HG02852 (cell line): Measurements from ENCODE around the gene PPP1R37.
A peak's percentile ranks its signal among the peaks of the same experiment; 100 is the strongest.

ENCODE experiments used
- ATAC-seq: cut with Tn5 transposase; IDR thresholded peaks from one replicate; pipeline ENCODE4 v1.9.1; 2021; ENCODE audit warnings: mild to moderate bottlenecking, moderate library complexity; ENCODE audit not compliant: unreplicated experiment

Gene PPP1R37

GRCh38 chr19:45070861-45071544, 22.0 kb upstream of the PPP1R37 start:
- ATAC-seq, result no peak

- ATAC-seq, result no peak
Observed at GRCh38 chr19:45071545-45071938, 21.4 kb upstream of the PPP1R37 start.

- ATAC-seq, result no peak
Observed at GRCh38 chr19:45071969-45072790, 20.8 kb upstream of the PPP1R37 start.

- ATAC-seq, result no peak
Observed at GRCh38 chr19:45074744-45075300, 18.2 kb upstream of the PPP1R37 start.

- ATAC-seq, result peak; percentile 57
Observed at GRCh38 chr19:45075301-45076028, 17.5 kb upstream of the PPP1R37 start.

GRCh38 chr19:45076029-45076850, 16.7 kb upstream of the PPP1R37 start, which contains the start of gene ZNF296:
Gene ZNF296 (minus strand): TSS chr19:45076478. CDS start chr19:45076373, 105 bp downstream.
- ATAC-seq, result peak; percentile 44

- no peak for ATAC-seq
Observed at GRCh38 chr19:45076851-45077730, 15.9 kb upstream of the PPP1R37 start.

GRCh38 chr19:45078390-45079062, 14.5 kb upstream of the PPP1R37 start:
- no peak for ATAC-seq

GRCh38 chr19:45079063-45079910, 13.7 kb upstream of the PPP1R37 start, which contains the start of gene GEMIN7:
Gene GEMIN7 (plus strand): TSS chr19:45079260. CDS start chr19:45090115, 10,855 bp downstream.
- ATAC-seq, result peak; percentile 33

- no peak for ATAC-seq
Observed at GRCh38 chr19:45079911-45080370, 13.0 kb upstream of the PPP1R37 start.

GRCh38 chr19:45082170-45082569, 10.8 kb upstream of the PPP1R37 start:
- ATAC-seq, result no peak

- ATAC-seq, result no peak
Observed at GRCh38 chr19:45086480-45086879, 6.5 kb upstream of the PPP1R37 start.

GRCh38 chr19:45087531-45087930, 5.4 kb upstream of the PPP1R37 start:
- no peak for ATAC-seq

GRCh38 chr19:45090034-45090433, 2.9 kb upstream of the PPP1R37 start:
- ATAC-seq, result no peak

- ATAC-seq, result no peak
Observed at GRCh38 chr19:45090606-45091005, 2.4 kb upstream of the PPP1R37 start.

GRCh38 chr19:45091031-45091923, 1.7 kb upstream of the PPP1R37 start:
- ATAC-seq, result peak; percentile 59

- no peak for ATAC-seq
Observed at GRCh38 chr19:45094137-45094536, 1.2 kb downstream of the PPP1R37 start.
